ENCODE data around the gene VTN.

The VTN gene, protein sequence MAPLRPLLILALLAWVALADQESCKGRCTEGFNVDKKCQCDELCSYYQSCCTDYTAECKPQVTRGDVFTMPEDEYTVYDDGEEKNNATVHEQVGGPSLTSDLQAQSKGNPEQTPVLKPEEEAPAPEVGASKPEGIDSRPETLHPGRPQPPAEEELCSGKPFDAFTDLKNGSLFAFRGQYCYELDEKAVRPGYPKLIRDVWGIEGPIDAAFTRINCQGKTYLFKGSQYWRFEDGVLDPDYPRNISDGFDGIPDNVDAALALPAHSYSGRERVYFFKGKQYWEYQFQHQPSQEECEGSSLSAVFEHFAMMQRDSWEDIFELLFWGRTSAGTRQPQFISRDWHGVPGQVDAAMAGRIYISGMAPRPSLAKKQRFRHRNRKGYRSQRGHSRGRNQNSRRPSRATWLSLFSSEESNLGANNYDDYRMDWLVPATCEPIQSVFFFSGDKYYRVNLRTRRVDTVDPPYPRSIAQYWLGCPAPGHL

DNA sequence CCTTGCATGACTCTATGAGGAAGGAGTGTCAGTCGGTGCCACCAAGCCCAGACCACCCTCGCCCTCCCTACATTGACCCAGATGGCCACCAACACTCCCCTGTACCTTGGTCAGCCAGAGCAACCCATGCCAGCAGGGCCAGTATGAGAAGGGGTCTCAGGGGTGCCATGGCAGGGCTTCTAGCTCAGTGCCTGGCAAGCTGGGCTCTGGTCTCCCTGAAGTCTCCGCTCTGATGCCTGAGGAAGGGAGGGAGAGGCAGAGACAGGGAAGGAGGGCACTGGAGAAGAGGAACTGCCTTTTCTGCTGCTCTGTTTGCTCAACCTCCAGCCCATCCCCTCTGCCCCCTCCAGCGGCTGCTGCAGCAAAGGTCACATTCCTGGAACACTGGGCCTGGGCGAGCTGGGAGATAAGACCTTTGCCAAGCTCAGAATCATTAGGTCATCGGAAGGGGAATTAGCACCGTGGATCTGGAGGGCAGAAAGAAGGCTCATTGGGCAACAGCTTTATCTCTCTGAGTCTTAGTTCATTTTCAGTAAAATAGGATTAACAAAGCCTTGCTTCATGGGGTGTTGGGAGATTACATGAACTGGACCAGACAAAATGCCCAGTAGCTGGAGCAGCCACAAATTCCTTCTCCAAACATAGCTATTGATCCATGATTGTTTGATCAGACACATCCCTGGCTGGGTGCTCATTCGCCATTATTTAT is at the start of gene VTN:
Gene VTN, minus strand, starts transcription at position 273 of the 709 bp plus-strand sequence. Its CDS starts 104 bp downstream, at position 169.
- DNase-seq (ENCODE audit: low read depth) = peak; percentile 74

DNA sequence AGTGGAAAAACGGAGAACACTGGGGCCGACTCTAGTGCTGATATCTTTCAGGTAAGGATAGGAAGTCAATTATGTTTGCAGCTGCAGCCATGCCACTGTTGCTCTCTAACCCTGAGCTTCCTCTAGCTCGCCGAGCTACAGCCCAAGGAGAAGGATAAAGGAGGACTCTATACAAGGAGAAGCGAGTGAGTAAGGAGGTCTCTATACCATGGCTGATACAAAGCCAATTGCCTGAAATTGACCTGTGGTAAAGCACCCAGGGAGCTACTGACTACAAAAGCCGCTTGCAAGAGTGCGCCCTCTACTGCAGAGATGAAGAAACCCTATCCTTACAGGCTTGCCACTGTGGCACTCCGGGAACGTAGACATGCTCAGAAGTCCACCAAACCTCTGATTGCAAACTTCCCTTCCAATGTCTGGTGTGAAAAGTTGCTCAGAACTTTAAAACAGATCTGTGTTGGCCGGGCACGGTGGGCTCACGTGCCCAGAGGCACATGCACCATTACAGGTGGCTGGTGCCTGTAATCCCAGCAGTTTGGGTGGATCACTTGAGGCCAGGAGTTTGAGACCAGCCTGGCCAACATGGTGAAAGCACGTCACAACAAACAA is 46.7 kb upstream of the VTN start:
- DNase-seq (ENCODE audit: low read depth) = peak; percentile 70

DNA sequence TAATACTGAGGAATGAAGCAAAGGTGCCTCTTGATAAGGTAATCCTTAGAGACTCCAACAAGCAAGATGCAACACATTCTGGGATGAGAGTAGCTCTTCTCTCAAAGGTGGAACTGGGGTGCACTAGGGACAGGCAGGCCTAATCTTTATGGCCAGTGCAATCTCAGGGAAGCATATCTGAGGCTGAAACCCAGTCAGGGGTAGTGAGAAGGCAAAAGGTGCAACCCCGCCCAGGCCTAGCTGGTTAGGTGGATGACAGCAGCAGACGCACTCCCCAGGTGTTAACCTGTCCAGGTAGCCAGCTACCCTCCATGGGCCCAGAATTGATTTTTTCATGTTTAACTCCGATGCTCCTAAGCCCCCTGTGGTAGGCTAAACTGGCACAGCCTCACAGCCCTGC is 45.8 kb upstream of the VTN start:
- no peak for DNase-seq (ENCODE audit: low read depth)

DNA sequence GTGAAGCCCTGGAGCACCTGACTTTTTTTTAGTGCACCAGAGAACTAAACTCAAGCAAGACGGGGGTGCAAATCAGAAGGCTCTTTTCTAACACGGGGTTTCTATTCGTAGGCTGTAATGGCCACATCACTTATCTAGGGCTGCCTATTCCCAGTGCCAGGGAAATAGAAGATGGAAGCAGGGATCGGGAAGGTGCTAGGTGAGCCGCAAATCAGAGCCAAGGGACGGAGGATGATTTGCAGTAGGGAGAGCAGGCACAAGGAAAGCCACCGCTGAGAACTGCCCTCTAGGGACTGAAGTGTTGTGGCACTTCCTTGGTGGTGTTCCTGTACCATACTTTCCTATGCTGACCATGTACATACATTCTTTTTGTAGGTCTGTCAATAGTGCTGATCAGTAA is 43.7 kb upstream of the VTN start:
- DNase-seq (ENCODE audit: low read depth) = no peak

DNA sequence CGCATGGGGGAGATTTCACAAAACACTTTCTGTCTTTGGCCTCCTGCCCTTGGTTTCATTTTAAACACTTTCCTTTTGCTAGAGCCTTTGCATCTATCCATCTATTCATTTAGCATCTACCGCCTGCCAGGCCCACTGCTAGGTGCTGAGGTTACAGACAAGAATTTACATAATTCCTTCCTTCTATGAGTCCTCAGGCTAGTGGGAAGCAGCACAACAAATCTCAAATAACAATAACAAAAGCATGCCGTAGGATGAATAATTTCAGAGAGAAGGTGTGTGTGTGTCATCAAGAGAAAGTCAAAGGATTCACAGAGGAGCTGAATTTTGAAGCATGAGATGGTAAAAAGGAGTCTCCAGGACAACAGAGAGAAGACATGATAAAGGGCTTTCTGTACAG is 42.0 kb upstream of the VTN start:
- no peak for DNase-seq (ENCODE audit: low read depth)

DNA sequence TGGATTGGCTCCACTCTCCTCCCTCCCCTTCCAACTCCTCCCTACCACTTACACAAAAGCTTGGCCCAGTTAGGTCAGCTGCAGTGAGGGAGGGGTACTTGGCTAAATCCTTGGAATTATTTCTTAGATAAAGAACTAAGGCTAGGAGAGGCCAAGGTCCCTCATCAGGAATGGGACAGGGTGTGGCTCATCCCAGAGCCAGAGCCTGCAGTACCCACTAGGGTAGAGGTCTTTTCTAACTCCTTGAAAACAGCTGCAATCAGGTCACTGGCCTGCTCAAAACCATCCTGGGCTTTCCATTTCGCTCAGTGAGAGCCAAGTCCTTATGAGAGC is 37.8 kb upstream of the VTN start:
- no peak for DNase-seq (ENCODE audit: low read depth)

DNA sequence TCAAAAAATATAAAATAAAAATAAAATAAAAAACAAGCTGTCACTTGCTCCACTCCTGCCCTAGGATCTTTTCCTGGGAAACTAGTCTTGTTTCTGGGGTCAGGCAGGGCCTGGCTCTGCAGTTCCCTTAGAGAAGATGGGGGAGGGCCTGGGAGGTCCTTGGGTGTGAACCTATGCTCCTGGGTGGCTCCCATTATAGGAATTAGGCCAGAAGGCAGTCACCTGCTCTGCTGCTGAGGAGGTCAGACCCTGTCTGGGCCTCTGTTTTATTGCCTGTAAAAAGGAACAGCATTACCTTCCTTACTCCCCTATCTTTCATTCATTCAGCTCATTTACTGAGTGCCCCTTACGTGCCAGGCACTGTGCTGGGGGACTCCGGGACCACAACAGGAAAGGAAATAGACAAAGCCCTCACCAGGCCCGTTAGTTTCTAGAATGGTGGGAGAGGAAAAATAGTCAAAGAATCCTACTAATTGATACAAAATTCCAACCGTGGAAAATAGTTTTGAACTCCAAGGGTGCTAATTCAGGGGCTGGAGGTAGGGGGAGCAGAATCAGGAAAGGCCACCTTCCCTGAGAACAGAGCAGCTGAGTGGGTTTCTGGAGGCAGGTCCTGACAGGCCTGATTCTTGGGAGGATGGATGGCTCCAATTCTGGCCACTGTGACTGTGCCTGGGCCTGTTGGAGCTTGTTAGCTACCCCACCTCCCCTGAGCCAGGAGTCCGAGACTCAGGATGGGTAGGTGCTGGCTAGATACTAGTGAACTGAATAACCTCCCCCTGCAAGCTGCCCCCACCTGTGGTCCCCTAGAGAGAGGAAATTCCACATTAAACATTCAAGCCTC is 37.2 kb upstream of the VTN start:
- no peak for DNase-seq (ENCODE audit: low read depth)

DNA sequence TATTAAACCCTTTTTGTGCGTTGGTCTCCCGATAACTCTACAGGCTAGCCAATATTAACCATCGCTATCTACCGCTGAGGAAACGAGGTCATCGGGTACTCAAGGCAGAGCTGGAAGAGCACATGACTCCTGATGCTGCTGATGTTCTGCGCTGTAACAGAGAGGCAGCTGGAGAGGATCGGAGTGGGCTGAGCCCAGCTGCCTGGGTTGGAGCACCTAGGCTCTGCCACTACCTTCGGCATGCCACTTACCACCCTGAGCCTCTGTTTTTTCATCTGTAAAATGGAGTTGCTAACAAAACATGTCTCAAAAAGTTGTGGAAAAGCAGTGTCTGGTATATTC is 36.3 kb upstream of the VTN start:
- peak; percentile 13 for DNase-seq (ENCODE audit: low read depth)

DNA sequence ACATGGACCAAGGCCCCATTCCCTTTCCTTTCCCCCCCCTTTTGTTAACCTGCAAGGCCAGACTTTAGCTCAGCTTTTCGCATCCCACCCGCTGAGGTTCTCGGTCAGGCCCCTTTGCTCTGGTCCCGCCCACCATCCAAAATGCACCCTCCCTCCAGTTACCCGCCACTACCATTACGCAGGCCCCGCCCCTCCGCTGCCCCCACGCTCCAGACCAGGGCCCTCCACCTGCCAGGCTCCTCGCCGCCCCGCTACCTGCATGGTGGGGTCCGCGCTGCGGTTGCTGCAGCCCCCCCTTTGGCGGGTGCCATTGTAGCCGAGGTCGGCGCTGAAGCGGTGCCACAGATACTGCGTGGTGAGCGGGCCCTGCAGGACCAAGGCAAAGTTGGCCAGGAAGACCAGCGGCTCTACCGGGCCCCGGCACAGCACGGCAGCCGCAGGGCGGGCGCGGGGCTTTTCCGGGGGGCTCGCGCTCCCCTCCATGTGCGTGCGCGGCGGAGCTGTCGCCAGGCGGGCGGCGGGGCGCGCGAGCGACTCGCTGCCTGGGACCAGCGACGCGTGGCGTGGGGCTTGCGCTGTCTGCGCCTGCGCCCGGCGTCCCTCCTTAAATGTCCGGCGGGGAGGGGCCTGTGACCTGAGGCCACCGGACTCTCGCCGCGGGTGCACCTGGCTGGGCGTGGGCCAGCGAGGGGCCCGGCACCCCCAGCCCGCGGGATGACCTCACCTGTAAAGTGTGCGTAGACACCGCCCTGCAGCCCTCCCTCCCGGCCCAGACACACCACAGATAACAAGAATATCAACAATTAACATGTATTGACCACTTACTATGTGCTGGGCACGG is 35.7 kb upstream of the VTN start, which contains the start of gene SLC46A1:
Gene SLC46A1, minus strand, starts transcription at position 581 of the 841 bp plus-strand sequence. Its CDS starts 98 bp downstream, at position 483.
- DNase-seq (ENCODE audit: low read depth) = peak; percentile 51

DNA sequence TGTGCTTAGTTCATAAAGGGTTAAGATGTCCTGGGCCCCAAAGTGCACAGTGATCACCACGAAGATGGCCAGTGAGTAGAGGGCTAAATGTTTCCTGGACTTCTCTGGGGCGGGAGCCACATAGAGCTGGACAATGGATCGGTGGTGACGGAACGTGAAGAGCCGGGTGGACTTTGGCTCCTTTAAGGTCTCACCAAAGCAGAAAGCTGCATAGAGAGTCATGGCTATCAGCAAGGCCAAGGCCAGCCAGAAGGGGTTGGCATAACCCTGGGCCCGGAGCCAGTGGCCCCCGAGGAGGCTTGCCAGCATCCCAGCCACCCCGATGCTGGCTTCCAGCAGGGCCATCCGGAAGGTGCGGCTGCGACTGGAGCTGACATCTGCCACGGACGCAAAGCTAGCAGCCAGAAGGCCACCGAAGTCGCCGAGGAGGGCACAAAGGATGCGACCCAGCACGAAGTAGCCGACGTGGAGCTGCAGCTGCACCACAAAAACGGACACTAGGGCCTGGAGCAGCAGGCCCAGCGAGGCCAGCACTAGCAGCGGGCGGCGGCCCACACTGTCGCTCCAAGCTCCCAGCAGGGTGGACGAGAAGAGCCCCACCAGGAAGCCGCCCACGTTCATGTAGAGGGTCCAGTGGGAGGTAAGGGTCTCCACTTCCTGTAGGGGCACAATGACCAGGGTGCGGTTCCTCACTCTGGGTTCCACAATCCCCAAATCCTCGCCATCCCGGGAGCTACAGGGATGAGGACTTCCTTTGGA is 34.9 kb upstream of the VTN start:
- no peak for DNase-seq (ENCODE audit: low read depth)

DNA sequence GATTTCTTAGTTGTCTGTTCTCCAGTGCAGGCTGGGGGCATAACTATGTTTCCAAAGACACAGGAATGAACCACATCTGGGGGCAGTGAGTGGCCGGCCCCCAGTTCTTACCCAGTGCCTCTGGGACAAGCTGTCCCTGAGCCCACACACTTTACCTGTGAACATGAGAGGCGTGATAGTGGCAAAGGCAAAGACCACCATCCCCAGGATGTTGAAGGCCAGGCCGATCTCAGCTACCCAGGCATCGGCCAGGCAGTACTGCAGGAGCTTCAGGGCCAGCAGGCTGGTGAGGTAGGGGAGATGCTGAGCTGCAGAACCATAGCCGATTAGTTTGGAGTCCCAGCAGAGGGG is 34.3 kb upstream of the VTN start:
- DNase-seq (ENCODE audit: low read depth) = no peak

DNA sequence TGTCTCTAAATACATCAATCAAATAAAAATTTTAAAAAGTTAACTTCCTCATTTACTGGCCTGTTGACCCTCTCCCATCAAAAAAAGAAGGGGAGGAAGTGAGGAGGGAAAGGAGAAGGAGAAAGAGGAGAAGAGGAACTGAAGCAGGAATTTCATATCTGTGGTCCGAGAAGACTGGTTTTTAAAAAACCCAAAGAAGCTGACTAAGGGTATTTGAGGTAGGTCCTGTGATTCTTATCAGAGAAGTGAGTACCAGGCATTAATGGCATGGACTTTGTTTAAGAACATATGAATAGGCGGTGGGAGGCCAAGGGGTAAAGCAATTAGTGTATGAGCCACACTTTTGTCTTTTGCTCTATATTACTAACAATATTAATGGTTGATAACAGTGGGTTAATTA is 33.9 kb upstream of the VTN start:
- no peak for DNase-seq (ENCODE audit: low read depth)

DNA sequence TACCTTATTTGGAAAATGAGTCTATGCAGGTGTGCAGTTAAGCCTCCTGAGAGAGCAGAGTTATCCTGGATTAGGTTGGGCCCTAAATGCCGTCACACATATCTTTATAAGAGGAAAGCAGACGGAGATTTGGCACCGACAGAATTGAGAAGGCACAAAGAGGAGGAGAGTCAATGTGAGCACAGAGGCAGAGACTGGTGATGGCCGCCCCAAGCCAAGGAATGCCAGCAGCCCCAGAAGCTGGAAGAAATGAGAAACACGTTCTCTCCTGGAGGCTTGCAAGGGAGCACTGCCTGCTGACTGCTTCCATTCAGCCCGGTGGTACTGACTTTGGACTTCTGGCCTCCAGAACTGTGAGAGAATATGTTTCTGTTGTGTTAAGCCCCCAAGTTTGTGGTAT is 32.7 kb upstream of the VTN start:
- DNase-seq (ENCODE audit: low read depth) = no peak

DNA sequence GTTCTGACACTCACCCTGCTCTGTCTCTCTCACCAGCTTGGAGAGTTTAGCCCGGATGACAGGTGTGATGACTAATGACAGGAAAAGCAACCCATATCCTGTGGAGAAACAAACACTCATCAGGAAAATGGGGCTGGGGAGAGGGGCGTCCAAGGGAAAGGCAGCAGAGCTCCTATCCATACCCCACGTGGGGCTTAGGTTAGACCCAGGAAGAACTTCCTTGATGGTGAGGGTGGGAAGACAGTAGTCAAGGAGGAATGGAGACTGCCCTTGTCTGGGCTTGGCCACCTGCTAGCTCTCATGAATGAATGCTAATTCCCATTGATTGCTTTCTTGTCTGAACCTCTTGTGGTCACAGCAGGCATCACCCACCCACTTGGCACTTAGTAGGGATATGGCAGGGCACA is 32.1 kb upstream of the VTN start:
- DNase-seq (ENCODE audit: low read depth) = no peak

DNA sequence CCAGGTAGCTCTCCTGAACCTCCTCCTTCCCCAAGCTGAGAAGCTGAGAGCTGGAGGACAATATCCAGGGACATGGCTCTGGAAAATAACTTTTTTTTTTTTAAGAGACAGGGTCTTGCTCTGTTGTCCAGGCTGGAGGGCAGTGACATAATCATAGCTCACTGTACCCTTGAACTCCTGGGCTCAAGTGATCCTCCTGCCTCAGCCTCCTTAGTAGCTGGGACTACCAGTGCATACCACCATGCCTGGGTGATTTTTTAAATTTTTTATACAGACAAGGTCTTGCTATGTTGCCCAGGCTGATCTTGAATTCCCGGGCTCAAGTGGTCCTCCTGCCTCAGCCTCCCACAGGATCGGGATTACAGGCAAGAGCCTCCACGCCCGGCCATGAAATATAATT is 29.7 kb upstream of the VTN start:
- no peak for DNase-seq (ENCODE audit: low read depth)

DNA sequence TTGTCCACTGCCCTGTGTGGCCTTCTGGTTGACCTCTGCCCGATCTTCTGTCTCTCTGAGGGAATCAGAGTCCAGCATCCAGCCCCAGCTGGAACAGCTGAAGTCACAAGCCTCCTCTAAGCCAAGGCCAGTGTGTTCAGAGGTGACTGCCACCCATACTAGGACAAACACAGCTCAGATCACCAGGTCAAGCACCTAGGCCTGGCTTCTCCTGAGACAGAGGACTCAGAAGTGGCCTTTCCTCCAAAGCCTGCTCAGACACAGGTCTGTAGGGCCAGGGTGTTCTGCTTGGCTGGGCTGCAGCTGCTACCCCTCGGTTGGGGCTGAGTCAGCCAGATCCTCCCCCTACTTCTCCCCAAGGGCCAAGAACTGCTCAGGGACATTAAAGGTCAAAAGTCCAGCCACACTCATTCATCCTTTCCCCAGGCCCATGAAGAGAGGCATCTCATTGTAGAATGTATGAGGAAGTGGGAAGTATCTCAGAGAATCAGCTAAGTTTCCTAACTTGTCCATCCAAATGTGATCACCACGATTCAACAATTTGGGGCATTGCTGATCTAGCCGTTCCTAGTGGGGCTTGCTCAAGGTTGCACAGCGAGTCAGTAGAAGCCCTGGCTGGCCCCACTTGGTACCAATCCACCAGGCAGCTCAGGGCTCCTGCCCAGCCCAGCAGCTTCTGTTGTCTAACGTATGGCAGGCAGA is 28.3 kb upstream of the VTN start:
- DNase-seq (ENCODE audit: low read depth) = peak; percentile 51

DNA sequence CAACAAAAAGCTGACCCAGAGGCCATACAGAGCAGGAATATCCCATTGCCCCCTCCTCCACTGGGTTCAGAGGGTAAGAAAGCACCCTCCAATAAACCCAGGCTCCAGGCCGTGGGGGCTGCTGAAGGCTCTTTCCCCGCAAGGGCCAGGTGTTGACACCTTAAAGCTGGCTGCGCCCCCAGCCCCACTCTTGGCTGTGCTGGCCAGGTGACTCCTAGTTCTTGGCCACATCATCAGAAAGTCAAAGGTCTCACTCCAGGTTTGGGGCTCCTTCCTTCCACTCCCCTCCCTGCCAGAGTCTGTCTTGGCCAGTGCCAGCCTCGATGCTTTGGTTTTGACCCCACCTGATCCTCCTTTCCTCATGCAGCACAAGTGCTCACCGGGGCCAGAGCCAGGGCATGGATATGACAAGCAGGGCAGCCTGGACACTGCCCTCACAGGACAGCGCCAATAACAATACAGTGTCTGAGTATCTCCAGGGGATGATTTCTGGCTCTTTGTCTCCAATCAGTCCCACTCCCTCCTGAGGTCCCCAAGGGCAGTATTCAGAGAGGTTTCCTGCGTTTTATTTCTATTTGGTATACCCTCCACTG is 27.7 kb upstream of the VTN start:
- no peak for DNase-seq (ENCODE audit: low read depth)

DNA sequence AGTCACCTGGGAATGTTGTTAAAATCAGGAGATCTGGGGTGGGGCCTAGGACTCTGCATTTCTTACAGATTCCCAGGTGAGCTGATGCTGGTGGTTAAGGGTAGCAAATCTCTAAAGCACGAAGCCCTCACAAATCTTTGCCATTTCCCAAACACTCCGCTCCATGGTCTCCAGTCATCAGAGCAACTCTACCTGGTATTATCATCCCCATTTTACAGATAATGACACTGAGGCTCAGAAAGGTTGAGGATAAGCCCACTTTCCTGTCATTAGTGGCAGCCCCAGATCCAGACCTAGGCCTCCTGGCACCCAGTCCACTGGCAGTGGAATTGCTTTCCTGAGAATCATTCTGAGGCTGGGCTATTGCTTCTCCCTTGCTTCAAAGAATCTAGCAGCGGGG is 27.2 kb upstream of the VTN start:
- no peak for DNase-seq (ENCODE audit: low read depth)

DNA sequence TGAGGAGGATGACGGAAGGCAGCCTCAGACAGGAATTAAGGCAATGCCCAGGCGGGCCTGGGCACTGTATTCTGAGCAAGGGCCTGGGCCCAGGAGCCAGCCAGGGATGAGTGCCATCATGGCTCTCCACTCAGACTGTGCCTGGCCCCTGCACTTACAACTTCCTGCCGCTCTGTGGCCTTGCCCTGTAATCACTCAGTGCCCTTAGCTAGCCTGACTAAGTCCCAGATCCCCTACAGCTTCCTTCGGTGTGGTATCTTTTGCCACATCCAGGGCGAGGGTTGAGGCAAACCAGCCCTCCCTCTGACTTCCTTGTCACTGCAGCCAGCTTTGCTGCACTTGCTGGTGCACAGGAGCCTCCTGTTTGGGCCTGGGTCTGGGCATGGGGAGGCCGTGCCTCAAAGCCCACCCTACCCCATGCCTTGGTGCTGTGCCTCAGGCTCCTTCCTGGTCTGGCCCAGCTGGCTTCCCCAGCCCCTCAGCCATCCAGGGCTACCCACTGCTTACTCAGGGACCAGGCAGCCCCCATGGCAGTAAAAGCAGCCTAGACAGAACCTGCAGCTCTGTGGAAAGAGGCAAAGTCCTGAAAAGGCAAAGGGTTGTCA is 26.6 kb upstream of the VTN start:
- DNase-seq (ENCODE audit: low read depth) = no peak

Data from EH (cell line).